NCI-H1105 treated with DMSO at 0.1 percent for 48 hours (cell line): ENCODE data around the gene LRRTM4.
"Not testable (repeated sequence)": the region's sequence is repeated elsewhere in the genome, so short reads cannot be mapped to it uniquely, and the experiment has no call there.

Experiments
- DNase-seq: peaks from one replicate; lab custom pipeline; 2025; lab: John Stamatoyannopoulos, UW

Gene LRRTM4

GRCh38 chr2:77164021-77164420 lies 358.2 kb downstream of the LRRTM4 start:
- DNase-seq = not testable (repeated sequence)

- DNase-seq = no peak
Observed at GRCh38 chr2:77161009-77161408, 361.2 kb downstream of the LRRTM4 start.

GRCh38 chr2:77156599-77156998 lies 365.6 kb downstream of the LRRTM4 start:
- DNase-seq = no peak

- no peak for DNase-seq
Observed at GRCh38 chr2:77155511-77155910, 366.7 kb downstream of the LRRTM4 start.

- DNase-seq = no peak
Observed at GRCh38 chr2:77149565-77149964, 372.6 kb downstream of the LRRTM4 start.

- no peak for DNase-seq
Observed at GRCh38 chr2:77147153-77147552, 375.0 kb downstream of the LRRTM4 start.

GRCh38 chr2:77144772-77145171 lies 377.4 kb downstream of the LRRTM4 start:
- no peak for DNase-seq

- DNase-seq = no peak
Observed at GRCh38 chr2:77142141-77142540, 380.0 kb downstream of the LRRTM4 start.

- DNase-seq = not testable (repeated sequence)
Observed at GRCh38 chr2:77128479-77128878, 393.7 kb downstream of the LRRTM4 start.

- DNase-seq = no peak
Observed at GRCh38 chr2:77127345-77127744, 394.8 kb downstream of the LRRTM4 start.

GRCh38 chr2:77121518-77121917 lies 400.7 kb downstream of the LRRTM4 start:
- DNase-seq = no peak

- DNase-seq = no peak
Observed at GRCh38 chr2:77119333-77119732, 402.8 kb downstream of the LRRTM4 start.

GRCh38 chr2:77108915-77109314 lies 413.3 kb downstream of the LRRTM4 start:
- no peak for DNase-seq

GRCh38 chr2:77105008-77105407 lies 417.2 kb downstream of the LRRTM4 start:
- no peak for DNase-seq

- no peak for DNase-seq
Observed at GRCh38 chr2:77104554-77104953, 417.6 kb downstream of the LRRTM4 start.

GRCh38 chr2:77102927-77103326 lies 419.2 kb downstream of the LRRTM4 start:
- DNase-seq = no peak

- no peak for DNase-seq
Observed at GRCh38 chr2:77101796-77102452, 420.3 kb downstream of the LRRTM4 start.

GRCh38 chr2:77099961-77100360 lies 422.2 kb downstream of the LRRTM4 start:
- DNase-seq = no peak

GRCh38 chr2:77095525-77095924 lies 426.7 kb downstream of the LRRTM4 start:
- DNase-seq = not testable (repeated sequence)

GRCh38 chr2:77095096-77095495 lies 427.1 kb downstream of the LRRTM4 start:
- no peak for DNase-seq

GRCh38 chr2:77088424-77088823 lies 433.8 kb downstream of the LRRTM4 start:
- not testable (repeated sequence) for DNase-seq

GRCh38 chr2:77087987-77088414 lies 434.2 kb downstream of the LRRTM4 start:
- DNase-seq = no peak

GRCh38 chr2:77086478-77086877 lies 435.7 kb downstream of the LRRTM4 start:
- no peak for DNase-seq

- no peak for DNase-seq
Observed at GRCh38 chr2:77086051-77086450, 436.1 kb downstream of the LRRTM4 start.
